ENCODE results near the gene CAMK2G.

The CAMK2G gene

DNA sequence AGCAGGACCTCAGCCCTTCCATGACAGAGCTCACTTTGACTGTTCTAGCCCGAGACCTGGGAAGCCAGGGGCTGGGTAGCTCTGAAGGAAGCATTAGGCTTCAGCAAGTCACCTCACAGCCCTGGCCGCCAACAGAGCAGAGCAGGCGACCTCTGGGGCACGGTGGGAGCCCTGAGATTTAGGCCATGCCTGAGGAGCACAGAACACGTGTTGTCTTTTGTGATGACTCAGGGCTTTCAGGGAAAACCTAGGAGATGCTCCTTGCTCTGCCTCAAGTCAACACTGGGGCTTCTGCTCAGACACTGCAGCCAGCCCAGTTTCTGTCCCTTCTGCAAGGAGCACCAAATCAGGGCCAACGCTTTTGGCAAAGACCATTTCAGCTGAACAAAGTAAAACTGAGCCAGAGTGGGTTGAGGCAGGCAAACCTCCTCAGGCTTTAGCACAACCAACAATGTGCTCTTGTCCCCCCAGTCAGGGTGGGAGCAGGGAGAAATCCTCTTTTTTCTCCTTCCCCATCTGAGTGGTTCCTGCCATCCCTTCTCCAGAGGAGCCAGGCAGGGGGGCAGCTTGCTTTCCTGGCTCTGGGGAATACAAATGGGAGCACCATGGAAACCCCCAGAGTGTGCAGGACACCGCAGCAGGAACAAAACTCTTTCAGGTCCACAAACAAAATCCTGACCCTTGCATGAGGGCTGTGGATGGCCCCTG is 14.4 kb downstream of the CAMK2G start:
- DNase-seq: peak; percentile 49 to 64

DNA sequence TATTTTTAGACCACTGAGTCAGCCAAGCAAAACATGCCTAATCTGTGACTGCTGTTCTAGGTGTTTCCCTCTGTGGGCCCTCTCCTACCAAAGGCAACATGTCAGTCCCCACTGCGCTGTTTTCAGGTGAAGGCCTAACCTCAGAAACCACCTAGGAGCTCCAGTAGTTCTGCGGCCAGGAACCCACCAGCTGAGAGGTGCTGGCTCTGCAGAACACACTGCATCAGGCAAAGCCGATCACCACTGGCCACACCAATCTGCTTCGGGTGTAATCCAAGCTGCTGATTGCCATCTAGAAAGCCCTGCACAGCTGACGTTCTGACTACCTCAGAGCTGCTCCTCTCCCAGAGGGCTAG is 14.9 kb downstream of the CAMK2G start:
- no peak for DNase-seq

GRCh38 chr10:73858750-73859427 is 15.5 kb downstream of the CAMK2G start:
- no peak for DNase-seq

DNA sequence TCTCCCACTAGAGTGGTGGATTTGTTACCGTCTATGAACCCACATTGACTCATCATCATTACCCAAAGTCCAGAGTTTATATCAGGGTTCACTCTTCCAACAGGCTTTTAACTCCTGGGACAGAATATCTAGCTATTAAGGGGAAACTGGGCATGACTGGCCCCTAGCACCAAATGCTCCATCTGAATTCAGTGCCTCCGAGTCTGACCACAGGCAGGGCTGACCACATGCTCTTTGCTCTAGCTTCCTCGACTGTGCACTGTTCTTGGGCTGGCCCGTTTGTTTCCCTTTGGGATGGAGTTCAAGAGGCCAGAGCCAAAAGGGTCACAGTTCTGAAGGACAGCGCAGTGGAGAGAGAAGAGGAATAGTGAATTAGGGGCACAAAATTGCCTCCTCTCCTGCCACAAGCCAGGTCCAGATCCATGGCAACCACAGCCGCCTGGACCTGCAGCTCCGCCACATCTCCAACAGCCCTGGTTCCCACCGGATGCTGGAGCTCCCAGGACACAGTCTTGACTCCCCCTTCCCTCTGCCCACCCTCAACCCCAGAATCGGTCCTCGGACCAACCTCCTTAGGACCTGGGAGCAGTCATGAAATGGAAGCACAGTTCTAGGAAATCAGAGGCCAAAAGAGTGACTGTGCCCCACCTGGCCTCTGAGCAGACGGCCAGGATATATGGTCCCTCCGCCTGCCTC is 16.2 kb downstream of the CAMK2G start:
- DNase-seq: no peak

DNA sequence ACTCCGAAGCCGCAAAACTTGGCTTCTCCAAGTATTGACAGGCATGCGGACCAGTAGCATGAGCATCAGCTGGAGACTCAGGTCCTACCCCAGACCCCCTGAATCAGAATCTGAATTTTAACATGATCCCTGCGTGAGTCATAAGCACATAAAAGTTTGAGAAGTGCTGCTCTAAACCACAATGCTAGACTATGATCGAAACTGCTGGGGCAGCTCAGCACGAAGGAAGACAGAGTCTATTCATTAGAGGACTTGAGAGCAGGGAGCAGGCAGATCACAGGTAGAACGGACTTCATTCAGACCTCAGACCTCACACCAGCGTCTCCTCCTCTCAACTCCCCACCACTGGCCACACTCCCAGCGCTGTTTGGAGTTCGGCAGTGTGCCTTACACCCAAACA is 16.9 kb downstream of the CAMK2G start:
- DNase-seq: no peak

DNA sequence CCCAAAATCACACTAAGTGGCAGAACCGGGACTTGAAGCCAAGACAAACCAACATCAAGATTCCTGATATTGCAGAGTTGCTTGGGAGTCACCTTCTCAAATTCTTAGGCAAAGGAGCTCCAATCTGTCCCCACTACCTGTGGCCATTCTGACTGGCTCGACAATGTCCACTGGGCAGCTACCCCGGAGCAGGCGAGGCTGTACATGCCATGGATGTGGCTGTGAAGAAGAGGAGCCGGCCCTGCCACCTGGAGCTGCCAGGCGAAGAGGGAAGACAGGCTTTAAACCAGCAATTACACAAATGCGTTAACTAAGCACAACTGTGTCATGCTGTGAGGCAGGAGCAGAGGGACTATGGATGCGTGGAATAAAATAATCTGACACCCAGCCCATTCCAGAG is 18.1 kb downstream of the CAMK2G start:
- DNase-seq: no peak

DNA sequence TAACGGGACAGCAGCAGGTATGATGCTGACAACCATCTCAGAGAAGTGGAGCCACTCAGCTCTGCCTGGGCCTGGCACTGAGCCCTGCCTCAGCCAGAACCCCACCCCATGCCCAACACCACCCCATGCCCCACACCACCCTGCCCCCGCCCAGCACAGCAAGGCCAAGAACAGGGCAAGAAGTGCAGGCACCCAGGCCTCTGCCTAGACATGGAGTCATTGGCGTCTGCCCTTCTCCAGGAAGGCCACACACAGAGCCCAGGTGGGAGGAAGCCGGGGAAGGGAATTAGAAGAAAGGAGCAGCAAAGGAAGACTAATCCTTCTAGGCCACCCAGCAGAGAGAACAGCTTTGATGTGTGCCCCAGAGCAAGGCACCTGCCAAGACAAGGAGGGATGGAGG is 18.9 kb downstream of the CAMK2G start:
- DNase-seq: no peak

DNA sequence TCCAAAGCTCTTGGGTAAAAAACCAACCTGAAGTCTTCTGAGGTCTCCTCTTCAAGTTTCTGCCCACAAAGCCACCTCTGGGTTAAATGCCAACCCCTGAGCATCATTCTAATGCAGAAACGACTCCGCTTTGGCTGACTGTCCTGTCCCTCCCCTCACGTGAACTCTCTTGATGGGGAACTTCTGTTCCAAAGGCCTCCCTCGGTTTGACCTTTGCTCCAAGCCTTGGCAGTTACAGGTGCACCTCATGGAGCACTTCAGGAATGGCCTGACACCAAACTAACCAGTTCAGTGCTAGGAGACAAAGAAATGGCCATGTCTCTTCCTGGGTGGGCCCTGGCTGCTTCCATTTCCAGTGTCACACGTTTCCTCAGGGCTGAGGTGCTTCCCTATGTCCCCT is 20.0 kb downstream of the CAMK2G start:
- no peak for DNase-seq

DNA sequence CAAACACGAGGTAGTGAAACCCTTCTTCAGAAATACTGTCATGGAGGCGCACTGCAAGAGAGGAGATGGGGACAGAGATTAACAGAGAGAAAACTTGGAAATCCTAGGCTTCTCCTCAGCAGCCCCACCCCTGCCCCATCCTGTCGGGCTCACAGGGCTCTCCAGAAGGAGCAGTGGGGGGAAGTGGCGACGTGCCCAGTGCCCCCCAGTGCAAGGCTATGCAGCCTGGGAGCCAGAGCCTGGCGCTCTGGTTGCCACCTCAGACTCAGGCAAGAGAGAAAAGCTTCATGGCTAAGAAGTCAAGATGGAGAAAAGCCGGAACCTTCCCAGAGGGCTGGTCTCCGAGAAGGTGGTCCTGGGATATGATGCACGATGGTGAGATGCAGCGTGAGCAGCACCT is 21.2 kb downstream of the CAMK2G start:
- no peak for DNase-seq

DNA sequence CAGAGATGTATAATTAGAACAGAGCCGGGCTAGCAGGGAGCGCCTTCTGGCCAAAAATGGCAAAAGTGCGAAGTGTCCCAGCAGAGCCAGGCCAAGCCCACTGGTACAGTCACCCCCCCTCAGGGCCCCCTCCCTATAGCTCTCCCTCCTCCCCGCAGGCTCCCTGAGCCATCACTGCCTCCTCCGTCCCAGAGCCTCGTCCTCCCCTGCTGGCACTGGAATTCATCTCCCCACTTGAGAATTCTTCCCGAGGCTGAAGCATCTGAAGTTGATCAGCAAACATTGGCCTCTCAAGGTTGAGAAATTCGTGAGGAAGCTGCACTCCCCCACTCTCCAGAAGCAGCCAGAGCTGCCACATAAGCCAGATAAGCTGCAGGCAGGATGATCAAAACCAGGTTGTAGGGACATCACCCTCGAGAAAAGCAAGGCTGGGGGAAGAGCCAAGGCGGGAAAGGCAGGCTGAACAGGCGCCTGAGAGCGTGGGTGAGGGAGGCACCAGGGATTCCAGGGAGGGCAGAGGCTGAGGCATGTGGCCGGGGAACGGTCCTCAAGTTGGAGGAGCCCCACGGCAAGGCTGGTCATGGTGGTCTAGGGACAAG is 23.4 kb downstream of the CAMK2G start:
- DNase-seq: no peak

GRCh38 chr10:73850211-73850610 is 24.1 kb downstream of the CAMK2G start:
- no peak for DNase-seq

DNA sequence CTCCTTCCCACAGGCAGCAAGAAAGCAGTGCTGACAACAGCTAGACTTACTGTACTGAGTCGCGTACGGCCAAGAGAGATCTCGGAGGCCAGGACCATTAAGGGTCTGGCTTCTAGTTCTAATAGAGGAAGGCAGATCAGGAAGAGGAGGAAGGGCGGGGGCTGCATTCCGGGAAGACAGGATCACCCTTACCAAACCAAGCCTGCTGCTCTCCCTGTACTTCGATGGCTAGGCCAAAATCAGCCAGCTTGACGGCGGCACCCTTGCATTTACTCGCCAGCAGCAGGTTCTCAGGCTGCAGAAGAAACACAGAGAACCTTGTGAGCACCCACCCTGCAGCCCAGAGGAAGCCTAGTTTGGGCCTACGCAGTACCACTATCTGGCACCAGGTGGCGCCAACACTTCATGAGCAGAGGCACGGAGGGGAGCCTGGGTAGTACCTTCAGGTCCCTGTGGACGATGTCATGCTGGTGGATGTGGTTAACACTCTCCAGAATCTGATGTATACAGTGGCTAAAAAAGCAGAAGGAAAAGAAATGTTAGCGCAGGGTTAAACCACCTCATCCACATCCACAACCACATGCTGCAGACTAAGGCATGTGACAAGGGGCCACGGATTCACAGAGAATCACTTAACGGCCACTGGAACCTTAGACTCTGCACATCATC is 25.4 kb downstream of the CAMK2G start:
- peak; percentile 73 to 75 for DNase-seq

DNA sequence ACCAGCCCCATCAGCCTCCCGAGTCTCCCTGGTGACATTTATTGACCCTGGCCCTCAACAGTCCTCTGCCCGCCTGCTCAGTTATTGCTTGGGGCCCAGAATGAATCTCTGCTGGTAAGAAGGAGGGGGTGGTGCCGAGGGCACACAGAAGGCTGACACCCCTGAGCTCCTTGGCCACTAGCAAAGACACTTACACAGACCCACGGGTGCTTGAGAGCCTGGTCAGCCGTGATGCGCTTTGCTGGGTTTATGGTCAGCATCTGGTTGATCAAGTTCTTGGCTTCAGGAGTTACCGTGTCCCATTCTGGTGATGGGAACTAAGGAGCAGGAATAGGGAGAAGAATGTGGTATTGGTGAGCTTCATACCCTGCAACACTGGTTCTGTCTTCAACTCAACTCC is 27.3 kb downstream of the CAMK2G start:
- DNase-seq: no peak

DNA sequence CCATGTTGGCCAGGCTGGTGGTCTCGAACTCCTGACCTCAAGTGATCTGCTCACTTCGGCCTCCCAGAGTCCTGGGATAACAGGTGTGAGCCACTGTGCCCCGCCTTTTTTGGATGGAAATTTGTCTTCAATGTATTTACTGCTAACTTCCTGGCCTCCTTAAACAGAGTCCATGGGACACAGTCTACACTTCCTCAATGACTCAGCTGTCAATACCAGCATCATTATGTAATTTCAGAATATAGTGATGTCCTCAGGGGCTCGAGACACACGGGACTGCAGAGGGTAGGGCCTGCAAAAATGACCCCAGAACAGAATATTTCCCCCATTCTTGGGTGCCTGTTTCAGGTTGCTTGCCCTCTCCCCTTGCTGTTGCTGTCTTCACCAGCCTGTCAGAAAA is 31.1 kb downstream of the CAMK2G start:
- DNase-seq: no peak

DNA sequence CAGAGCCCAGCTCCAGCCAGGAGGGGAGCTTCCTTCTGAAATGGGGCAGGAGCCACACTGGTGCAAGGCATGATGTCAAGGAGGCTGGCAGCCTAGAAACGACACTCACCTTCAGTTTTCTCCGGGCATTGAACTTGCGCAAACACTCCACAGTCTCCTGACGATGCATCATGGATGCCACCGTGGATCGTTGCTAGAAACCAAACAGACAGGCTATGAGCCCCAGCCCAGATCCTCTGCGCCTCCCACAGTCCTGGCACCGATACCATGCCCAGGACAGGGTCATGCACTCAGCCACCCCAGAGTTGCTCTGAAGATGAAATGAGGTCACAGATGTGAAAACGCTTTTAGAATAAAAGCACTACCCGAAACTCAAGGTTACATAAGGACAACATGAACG is 32.0 kb downstream of the CAMK2G start:
- DNase-seq: no peak

DNA sequence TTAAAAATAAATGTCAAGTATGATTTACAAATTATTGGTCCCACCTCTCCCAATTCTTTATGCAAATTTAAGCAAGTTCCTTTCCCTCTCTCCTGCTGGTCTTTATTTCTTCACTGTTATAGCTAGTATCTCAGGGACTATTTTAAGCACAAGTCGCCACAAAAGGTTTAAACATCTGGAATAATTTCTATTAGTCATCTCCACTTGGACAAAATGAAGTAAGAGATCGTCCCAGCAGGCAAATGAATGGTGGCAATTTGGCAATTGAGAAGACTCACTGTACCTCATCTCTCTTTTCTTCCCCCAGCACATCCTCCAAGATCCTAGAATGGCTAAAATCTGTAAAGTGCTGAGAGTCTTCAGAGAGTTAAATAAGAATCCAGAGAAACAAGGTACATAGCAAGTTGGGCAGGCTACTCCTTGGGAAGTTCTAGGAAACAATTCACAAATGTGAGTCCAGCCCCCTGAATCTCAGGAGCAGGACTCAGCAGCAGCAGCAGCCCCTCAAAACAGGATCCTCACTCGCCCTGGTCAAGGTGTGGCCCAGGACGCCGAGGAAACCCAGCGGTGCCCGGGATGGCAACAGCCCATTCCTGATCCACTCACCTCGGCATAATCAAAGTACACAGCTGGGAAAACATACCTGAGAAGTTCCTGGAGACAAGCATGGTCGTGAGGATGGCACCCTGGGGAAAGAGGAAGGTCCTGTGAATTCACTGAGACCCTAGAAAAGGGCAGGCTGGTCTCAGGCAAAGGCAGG is 32.6 kb downstream of the CAMK2G start:
- no peak for DNase-seq

DNA sequence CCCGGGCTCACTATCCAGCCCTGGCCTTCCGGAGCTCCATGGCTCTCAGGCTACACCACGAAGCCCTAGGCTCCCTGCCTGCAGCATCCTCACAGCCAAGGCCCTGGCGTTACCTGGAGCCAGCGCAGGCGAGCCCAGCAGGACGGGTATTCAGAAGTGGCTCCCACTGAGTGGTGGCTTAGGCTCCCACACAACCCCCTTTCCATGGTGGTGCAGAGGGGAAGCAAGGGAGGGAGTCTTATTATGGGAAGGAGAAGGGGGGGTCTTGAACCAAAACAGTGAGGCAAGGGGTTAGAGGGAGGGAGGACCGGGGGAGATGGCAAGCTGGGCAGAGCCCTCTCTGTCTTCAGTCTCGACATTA is 33.3 kb downstream of the CAMK2G start:
- no peak for DNase-seq

GRCh38 chr10:73840403-73841060 is 33.8 kb downstream of the CAMK2G start:
- DNase-seq: no peak

- DNase-seq: no peak
These were observed 34.3 kb downstream of the CAMK2G start for GRCh38 chr10:73840056-73840402.

DNA sequence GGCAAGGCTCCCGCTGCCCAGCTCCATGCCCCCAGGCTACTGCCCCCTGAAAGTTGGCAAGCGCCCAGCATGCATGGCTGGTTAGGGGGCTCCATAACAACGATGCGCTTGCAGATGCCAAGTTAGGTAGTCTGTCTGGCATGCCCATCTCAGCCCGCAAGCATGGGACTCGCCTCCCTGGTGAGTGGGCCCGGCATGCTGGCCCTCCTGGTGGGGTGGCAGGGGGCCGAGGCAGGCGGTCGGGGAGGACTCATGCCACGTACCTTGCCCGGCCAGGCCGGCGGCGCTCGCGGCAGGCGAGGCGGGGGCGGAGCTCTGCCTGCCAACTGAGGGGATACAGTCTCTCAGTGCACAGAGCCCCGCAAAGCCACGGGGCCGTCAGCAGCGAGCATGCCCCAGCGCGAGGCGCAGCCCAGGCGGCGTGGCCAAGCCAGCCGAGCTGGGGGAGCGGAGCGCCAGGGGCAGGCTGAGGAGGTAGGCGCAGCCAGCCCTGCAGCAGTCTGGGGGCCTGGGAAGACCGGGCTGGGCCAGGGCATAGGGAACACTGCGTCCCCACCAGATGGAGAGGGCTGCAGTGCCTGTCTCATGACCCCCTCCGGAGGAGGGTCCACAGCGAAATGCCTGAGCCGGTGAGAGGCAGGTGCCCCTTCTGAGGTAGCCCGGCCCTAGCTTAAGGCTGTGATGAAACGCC is 34.9 kb downstream of the CAMK2G start:
- no peak for DNase-seq

GRCh38 chr10:73838827-73839226 is 35.5 kb downstream of the CAMK2G start:
- DNase-seq: no peak

Measured in hippocampal formation (tissue), 2 donors.